ENCODE results near the gene RAP1A. TPM values are rescaled to one million over a fixed set of nuclear protein-coding genes. Genes with fewer than 3 reads are reported as not detected.

Gene RAP1A
- 43.0 TPM for total RNA-seq

DNA sequence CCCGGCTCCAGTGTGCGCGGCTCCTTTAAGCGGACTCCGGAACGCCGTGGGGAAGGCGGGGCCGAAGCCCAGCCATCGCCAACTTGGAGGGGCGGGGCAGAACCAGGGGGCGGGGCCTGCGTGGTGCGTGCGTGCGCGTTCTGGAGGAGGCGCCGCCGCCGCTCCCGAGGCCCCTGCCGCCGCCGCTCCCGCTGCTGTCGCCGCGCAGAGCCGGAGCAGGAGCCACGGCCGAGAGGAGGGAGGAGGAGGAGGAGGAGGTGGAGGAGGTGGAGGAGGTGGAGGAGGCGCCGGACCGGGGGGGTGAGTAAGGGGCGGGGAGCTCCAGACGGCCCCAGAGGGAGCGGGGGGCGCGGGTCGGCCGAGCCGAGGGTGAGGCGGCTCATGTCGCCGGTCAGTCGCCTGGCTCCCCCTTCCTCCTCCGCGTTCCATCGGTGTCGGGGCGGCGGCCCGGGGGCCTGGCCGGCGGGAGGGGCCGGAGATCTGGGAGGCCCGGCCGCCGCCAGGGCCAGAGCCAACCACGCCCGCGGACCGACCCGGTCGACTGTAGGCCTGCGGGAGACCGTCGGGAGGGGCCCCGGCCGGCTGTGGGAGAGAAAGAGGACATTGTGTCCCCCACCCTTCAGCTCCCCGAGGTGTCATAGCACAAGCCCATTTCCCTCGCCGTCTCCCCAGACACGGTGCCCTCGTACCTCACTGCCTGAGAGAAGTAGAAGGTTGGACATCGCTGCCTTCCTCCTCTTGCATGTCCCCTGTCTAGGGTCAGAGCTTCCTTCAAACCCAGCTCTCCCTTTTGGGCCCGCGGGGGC is at the start of gene RAP1A:
Gene RAP1A, plus strand, starts transcription at position 155 of the 806 bp plus-strand sequence. CDS start 71,572 bp downstream, outside the sequence.
- peak; percentile 97 for DNase-seq

DNA sequence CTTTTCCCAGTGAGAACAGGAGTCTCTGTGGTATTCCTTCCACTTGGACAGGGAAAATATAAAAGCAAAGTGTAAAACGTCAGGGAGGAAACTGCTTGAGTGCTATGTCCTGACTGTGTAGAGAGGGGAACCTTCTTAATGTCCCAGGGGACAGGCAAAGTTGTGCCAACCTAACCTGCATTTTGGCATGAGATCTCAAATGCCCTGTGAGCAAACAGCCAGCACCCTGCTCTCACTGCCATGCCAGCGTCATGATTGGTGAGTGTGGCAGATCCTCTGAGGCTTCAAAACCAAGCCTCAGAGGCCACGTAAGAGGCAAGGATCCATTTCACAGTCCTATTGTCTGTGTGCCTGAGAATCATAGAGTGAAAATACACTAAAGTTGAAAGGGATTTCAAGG is 49.7 kb upstream of the RAP1A start:
- DNase-seq = no peak

DNA sequence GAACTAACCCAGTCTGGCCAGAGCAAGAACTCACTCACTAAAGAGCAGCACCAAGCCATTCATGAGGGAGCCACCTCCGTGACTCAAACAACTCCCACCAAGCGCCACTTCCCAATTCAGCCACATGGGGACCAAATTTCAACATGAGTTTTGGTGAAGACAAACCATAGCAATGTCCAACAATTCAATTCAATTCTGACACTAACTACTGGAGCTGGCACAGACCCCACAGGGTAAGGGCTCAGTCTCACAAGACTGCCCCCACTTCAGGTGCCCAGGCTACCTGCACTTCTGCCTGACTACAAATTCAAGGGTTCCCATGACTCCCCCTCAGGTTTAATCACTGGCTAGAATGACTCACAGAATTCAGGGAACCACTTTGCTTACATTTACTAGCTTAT is 48.8 kb upstream of the RAP1A start:
- no peak for DNase-seq

DNA sequence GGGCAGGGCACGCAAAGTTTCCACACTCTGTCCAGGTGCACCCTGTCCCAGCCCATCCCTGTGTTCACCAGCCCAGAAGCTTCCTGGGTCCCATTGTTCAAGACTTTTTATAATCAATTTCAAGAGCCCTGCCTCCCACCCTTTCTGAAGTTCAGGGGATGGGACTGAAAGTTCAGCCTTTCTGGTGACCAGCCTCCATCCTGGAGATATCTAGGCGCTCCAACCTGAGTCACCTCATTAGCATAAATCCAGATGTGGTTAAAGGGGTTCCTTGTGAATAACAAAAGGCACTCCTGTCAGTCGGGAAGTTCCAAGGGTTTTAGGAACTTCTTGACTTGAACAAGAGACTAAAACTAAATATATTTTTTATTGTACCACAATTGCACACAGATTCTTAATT is 48.4 kb upstream of the RAP1A start:
- no peak for DNase-seq

DNA sequence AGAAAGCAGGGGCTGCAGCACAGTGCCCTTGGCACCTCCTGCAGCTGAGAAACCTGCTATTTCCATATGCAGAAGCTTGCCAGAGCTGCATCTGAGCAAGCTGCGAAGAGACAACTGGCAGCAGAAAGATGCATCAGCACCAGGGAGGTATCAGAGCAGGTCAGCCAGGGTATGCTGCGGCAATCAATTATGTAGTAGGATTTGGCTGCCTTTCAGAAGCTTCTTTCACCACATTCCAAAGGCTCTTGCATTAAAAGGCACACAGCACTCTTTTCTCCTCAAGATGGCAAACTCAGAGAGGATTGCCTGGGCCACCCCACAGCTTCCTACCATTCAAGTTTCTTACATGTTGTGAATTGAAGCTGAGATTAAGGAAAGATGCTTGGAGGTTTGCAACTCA is 47.6 kb upstream of the RAP1A start:
- DNase-seq = peak; percentile 35

DNA sequence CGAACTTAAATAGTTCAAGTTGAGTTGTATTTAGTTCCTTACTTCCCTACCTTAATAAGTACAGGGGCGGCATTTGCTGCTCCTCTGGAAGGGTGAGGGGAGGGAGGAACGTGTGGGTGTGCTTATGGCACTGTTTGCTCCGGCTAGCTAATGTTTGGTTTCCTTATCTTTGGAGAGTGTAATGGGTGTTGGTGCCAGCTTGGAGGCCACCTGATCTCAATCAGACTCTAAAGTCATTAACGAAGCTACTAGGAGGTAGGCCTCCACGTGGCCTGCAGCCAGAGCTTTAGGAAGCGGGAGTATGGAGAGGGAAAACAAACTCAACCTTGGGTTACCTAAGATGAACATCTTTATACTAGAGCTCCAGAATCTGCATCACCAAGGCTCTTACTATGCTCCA is 43.0 kb upstream of the RAP1A start:
- DNase-seq = no peak

DNA sequence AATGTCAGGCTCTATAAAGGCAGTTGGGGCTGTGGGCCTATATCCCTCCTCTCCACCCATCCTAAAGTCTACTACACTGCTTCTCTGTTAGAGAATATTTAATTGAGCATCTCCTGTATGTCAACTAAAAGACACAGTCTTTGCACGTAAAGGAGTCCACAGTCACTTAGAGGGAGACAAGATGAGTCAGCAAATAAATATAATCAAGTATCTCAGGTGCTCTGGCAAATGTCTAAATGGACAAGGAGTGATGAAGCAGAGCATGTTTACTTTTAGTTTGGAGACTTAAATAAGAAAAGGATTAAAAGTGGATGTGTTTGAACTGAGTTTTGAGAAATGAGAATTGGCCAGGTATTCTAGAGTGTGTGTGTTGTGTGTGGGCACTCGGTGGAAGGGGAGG is 41.8 kb upstream of the RAP1A start:
- DNase-seq = no peak

DNA sequence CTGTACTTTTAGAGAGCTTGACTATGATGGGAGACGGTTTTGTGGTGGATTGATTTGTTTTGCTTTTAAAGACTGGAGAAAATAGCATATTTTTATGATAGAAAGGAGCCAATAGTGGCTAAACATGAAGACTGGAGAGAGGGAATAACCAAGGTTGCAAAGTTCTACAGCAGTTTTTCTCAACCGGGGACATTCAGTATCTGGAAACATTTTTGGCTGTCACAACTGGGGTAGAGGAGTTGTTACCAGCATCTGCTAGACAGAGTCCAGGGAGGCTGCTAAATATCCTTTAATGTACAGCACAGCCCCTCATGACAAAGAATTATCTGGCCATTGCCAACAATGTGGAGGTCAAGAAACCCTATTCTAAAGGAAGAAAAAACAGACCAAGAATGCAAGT is 38.4 kb upstream of the RAP1A start:
- no peak for DNase-seq

DNA sequence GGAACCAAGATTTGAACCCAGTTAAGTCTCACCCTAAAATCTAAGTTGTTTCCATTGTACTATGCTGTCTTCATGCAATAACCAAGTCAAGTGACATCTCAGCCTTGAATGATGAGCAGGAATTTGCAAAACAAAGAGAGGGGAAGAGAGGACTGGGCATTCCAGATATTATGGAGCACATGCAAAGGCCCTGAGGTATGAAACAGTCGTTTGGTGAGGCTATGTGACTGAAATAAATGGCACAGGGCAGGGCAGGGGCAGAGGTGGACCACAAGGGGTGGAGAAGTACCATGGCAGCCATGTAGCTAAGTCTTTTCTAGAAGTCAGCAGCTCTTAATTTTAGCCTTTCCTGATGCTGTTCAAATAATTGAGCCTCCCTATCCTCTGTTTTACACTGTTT is 37.6 kb upstream of the RAP1A start:
- DNase-seq = no peak

DNA sequence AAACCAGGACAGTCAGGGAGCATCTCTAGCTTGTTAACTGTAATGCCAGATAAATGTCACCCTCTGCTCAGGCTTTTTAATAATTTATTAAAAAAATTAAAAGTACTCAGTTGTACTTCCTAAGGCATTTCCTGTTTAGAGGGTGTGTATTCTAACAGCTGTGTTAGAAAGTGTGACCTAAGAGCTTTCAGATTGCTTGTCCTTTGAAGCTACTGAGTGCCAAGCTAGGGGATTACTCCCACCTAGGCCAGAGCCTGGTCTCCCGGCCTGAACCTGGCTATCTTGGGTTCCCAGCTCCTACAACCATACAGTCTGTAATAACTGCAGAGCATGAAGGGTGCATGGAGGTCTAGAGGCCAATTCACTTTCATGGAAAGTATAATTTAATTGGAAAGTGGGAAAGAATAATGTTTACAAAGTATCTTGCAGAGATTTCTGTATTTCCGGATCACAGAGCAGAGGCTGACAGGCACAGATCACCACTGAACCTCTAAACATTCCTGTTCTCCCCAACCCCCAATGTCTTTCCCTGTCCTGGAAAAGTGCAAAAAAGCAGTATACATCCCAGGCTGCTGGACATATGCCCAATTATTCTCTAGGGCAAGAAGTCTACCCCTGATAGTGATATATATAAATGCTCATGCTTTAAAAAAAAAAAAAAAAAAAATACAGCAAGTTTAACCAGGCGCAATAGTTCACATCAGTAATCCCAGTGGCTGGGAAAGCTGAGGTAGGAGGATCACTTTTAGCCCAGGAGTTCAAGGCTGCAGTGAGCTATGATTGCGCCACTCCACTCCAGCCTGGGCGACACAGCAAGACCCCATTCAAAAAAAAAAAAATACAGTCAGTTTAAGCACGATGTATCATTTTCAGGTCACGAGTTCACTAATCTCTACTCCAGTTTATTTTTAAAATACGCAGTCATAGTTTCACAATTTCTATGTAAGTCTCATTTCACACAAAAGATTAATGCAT is 36.7 kb upstream of the RAP1A start:
- DNase-seq = no peak

DNA sequence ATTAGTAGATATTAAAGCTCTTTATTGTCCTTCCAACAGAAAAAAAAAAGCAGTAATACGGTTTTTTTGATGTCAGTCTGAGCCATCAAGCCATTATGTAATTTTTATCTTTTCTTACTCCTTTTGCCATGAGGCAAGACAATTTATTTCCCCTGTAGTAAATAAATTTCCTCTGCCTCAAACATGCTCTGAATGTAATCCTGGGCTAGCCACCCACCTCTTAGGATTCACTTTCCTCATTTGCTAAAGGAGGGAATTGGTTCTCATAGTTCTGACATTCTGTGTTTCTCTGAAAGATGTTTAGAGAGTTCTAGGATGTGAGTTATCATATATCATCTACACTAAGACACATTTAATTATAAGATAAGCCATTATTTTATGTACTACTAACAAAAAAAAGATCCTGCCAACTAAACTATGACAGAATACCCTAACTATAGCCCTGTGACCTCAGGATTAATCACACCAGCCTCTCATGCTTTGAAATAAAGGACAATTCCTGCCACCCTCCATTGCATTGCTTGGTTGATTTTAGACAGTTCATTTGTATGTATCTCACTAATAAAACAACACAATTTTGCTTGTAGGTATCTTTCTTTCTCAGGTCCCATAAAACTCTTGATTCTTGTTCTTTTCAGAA is 34.0 kb upstream of the RAP1A start:
- no peak for DNase-seq

DNA sequence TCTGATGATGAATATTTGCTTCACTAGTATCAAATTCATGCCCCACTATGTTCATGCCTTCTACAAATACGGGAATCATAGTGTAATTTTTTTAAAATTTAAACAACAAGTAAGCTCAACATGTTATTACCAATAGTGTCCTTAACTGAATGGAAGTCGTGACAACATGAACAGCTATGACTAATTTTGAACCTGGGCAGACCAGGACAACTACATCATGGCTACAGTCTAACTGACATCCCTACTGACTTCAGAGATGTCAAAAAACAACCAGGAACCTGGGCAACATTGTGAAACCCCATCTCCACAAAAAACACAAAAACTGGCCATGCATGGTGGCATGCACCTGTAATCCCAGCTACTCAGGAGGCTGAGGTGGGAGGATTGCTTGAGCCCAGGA is 33.5 kb upstream of the RAP1A start:
- DNase-seq = no peak

DNA sequence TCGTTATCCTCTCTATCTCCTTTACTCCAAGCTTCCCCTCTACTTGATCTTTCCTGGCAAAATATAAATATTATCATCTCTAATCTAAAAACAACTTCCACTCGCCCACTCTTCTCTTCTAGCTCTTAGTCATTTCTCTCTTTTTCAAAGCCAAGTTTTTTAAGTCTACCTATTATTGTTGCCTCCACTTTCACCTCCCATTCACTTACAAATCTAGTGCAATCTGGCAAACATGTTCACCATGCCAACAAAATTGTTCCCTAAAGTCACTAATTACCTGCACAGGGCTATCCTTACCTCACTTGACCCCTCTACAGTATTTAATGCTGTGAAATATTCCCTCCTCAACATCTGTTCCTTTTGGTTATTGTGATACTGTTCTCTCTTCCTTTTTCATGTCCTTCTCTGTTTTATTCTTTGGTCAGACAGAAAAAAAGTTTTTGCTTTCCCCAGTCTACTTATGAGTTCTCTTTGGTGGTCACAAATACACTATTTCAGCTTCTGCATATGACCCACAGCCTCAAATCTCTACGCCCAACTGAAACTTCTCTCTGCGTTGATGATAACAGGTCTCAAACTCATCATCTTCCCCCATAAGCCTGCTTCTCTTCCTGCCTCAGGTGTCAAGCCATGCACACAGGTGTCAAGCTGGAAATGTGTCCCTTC is 31.9 kb upstream of the RAP1A start:
- no peak for DNase-seq

DNA sequence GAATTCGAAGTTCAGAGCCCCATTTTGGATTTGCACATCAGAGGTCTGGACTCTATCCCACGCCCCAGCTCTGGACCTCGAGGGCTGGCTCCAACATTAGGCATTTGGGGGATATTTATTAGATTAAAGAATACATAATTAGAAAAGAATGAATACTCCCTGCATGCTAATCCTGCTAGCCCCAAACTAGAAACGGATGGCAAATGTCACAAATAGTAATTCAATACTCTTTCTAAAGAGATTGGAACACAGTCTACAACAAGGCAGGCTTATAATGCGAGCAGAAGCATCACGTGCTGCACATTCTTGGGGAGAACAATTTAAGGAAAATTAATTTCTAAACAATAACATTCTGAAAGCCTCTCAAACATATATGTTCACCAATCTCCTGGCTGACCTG is 27.7 kb upstream of the RAP1A start:
- DNase-seq = no peak

DNA sequence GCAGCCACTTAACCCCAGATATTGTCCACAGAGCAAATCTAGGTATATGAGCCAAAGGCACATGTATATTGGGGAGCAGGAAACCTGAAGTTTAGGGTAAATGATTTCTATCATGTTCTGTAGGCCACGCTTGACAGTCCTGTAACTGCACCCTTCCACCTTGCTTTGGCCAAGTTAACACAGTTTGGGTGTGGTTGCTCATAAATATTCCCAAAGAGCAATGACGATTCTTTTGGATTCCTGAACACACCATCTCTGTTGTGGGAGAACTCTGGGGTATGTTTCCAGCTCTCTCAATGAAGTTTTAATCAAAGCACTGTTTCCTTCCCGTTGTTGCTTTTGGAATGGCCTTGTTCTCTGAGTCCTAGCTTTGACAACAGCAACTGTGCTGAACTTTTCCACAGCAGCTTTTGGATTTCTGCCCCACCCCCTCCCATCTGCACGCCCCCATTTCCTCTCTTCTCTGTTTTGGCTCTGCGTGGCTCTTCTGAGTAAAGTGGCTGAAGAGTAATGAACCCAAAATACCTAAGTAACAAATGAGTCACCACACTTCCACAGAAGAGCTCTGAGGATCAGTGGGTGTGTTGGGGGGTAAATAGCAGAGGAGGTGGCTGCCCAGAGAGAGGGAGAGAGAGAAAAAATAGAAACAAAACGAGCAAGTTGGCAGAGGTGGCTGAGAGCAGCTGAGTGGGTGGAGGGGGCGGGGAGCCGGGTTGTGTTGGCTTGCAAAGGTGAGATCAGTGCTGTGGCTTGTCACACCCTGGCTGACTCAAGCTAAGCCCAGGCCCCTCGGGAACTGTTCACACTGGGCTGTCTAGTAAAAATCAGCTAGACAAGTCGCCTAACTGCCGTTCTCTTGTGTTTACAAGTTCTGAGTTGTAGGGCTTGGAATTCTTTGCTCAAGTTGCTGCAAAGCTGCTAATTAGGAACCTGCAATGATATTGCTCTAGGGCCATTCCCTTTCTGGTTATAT is 26.9 kb upstream of the RAP1A start:
- peak; percentile 85 for DNase-seq

DNA sequence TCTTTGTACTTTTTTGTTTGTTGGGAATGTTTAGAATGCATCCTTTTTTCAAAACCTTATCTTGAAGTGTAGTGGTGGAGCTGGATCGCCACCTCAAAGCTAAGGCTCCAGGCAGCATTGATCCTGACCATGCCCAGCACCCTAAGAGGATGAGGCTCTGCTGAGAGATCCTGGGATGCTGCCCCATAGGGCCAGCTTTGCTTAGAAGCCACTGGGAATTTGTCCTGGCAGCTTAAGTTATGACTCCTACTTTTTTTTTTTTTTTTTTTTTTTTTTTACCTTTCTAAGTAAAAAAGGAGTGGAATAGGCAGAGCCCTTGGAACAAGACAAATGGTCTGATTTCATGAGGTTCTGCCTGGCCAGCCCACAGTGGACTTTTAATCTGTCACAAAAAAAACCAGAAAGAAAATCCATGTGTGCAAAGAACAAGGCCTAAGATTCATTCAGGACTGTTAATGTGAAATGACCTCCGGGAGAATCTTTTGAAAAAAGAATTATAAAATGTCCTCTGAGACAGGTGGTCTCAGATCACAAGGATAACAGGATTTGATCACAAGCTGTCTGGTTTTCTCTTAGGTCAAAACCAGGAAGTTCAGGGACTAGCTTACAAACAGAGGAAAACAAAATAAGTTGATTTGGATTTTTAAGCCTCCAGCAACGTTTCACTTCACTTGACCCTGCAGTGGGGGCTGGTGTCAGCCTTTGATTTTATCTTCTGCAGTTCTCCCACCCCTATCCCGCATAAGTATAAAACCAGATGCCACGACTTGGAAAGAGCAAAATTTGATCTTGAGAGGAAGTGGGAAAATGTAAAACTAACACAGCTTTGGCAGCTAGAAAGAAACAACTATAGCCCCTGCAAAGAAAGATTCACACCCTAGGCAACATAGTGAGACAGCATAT is 25.9 kb upstream of the RAP1A start:
- DNase-seq = peak; percentile 10

DNA sequence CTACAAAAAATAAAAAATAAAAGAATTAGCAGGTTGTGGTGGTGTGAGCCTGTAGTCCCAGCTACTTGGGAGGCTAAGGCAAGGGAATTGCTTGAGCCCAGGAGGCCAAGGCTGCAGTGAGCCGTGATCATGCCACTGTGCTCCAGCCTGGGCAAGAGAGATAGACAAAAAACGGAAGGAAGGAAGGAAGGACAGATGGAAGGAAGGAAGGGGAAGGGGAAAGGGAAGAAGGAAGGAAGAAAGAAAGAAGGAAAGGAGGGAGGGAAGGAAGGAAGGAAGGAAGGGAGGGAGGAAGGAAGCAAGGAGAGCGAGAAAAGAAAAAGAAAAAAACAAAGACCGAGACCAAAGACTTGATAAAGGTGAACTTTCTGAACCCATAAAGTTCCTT is 25.3 kb upstream of the RAP1A start:
- no peak for DNase-seq

DNA sequence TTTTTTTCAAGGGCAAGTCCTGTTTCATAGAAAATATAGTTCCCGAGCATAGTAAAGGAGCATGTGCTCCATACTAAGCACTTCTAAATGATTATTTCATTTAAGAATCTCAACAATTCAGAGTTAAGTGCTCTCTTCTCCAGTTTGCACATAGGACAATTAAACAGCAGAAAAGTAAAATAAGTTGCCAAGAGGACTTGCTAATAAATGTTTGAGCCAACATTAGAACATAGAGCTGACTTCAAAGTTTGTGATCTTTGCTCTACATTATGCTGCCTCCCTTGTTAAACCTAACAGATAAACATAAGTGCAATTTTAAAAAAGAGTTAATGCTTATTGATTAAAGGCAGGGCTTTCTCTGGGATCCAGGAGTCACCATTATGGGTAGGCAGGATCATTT is 23.8 kb upstream of the RAP1A start:
- DNase-seq = no peak

DNA sequence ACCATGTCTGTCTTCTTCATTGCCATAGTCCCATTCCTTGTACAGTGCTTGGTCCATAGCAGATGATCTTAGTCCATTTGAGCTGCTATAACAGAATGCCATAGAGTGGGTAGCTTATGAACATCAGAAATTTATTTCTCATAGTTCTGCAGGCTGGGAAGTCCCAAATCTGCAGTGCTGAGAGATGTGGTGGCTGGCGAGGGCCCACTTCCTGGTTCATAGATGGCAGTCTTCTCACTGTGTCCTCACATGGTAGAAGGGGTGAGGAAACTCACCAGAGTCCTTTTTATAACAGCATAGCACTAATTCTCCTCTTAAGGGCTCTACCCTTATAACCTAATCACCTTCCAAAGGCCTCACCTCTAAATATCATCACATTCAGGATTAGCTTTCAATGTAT is 23.1 kb upstream of the RAP1A start:
- DNase-seq = no peak

DNA sequence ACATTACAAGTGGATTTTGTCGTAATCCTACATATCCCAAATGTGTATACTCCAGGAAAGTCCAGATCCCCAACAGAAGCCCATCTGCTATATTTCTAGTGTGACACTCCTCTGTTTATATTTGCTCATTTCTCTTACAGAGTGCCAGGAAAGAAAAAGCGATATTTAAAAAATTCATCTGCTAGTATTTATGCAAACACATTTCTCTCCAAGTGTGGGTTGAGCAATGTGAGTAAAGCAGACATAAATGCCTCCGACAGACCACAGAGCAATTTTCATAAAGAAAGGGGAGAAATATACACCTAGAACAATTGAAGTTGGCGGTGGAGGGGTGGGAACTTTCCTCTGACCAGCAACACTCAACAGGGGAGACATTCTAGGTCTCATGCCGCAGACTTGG is 22.2 kb upstream of the RAP1A start:
- DNase-seq = peak; percentile 77
